G401.6 (cell line): ENCODE results near the gene FES.
"Not testable (repeated sequence)": the region's sequence is repeated elsewhere in the genome, so short reads cannot be mapped to it uniquely, and the experiment has no call there.

Experiments
- FAIRE-seq: peaks from 2 replicates; lab custom pipeline; 2012; peaks lifted over from hg19 to GRCh38; lab: Jason Lieb, UNC

FES gene

DNA sequence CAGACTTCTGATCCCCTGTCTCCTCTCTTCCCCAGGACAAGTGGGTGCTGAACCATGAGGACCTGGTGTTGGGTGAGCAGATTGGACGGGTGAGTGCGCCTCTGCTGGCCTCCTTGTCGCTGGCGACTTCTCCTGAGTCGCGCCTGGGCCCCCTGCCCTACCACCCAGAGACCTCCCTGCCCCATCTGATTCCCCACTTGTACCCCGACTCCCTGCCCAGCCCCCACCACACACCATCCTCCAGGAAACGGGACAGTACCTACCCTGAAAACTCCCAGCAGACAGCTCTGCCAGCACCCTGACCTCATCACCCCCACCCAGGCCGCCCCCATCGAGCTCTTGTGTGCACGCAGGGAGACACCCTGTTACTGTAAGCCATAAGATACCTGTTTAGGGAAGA is 7.7 kb downstream of the FES start:
- no peak for FAIRE-seq

- no peak for FAIRE-seq
These were observed 8.3 kb downstream of the FES start for GRCh38 chr15:90892498-90893174.

DNA sequence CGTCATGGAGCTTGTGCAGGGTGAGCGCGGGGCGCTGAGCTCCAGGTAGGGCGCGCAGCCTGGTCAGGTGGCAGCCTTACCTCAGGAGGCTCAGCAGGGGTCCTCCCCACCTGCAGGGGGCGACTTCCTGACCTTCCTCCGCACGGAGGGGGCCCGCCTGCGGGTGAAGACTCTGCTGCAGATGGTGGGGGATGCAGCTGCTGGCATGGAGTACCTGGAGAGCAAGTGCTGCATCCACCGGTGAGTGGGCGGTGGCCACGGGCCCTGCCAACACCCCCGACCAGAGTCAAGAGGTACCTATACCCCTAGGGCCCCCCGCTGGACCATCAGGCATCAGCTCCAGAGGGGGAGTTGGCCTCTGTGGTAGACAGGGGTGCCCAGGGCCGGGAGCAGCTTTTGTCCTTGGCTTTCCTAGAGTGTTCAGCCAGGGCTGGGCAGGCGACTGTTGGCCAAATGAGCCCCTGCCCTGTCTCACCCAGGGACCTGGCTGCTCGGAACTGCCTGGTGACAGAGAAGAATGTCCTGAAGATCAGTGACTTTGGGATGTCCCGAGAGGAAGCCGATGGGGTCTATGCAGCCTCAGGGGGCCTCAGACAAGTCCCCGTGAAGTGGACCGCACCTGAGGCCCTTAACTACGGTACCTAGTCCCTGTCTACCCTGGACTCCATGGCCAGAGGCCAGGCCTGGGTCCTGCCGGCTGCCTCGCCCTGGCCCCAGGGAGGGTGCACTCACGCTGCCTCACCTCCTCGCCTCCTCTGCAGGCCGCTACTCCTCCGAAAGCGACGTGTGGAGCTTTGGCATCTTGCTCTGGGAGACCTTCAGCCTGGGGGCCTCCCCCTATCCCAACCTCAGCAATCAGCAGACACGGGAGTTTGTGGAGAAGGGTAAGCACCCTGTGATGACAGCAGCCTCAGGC is 9.1 kb downstream of the FES start:
- FAIRE-seq: no peak

- no peak for FAIRE-seq
These were observed 11.3 kb downstream of the FES start for GRCh38 chr15:90895571-90896117.

GRCh38 chr15:90897131-90897655 is 12.9 kb downstream of the FES start:
- not testable (repeated sequence) for FAIRE-seq

- FAIRE-seq: no peak
These were observed 17.1 kb downstream of the FES start for GRCh38 chr15:90901175-90902039.

DNA sequence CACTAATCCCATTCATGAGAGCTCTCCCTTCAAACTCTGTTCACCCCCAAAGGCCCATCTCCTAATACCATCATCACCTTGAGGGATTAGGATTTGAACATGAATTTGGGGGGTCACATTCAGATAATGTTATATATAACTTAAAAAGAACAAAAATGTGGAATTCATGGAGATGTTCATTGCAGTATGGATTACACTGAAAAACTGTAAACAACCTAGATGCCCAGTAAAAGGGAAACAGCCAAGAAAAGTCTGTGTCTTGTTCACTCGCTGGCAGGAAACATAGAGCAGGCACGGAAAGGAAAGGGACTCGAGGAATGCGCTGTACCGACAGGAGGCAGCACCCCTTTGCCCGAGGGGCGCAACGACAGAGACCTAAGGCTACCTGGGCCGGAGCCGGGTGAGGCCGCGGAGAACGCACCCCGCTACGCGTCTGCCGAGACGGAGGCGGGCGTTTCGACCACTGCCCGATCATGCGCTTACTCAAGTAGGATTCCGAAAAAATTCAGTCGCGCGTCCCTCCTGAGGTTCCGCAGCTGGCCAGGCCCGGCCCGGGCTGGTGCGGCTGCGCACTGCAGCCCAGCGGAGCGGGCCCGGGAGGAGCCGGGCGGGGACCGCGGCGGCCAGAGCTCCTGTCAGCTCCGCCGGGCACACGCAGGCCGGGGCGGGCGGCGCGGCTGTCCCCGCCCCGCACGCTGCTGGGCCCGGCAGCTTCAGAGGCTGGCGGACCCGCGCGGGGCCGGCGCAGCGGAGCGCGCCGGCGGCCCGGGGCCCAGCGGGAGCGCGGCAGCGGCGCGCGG is 17.9 kb downstream of the FES start:
- no peak for FAIRE-seq

DNA sequence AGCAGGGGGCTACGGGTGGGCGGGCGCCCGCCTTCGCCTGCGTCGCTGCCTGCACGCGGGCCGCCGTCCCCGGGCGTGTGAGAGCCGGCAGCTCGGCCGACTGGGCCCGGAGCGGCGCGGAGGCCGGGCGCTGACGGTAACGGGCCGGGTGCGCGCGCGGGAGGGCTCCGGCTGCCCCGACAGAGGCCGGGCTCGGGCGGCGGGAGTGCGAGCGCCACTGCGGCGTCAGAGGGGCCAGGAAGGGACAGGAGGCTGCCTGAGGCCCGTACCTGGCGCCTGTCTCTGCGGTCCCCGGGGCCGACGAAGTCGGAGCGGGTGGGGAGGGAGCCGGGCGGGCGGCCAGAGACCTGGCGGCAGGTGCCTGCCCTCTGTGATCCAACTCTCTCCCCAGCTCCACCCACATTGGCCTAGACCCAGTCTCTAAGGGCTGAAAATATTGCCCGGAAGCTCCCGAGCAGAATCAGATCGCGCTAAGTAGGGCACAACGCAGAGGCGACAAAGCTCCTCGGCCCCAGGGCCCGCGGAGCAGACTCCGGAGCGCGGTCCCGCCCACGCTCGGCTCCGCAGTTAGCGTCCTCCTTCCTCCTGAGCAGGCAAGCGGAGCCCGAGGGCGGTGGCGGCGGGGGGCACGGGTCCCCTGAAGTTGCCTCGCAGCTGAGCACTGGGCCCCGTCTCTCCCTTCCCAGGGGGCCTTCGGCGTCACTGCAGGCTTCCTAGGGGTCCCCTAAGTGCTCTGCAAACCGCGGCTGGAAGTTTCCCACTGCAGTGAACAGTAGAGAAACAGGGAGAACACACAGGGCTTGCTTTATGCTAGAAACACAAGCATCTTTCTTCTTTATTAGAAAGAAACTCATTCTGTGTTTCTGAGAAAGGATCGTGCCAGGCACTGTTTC is 18.8 kb downstream of the FES start, which contains the start of gene MAN2A2:
MAN2A2 (plus strand) TSS at position 463 of the 893 bp plus-strand sequence. CDS start 906 bp downstream, outside the sequence.
- FAIRE-seq: no peak

- FAIRE-seq: no peak
These were observed 19.6 kb downstream of the FES start for GRCh38 chr15:90903733-90904536.

DNA sequence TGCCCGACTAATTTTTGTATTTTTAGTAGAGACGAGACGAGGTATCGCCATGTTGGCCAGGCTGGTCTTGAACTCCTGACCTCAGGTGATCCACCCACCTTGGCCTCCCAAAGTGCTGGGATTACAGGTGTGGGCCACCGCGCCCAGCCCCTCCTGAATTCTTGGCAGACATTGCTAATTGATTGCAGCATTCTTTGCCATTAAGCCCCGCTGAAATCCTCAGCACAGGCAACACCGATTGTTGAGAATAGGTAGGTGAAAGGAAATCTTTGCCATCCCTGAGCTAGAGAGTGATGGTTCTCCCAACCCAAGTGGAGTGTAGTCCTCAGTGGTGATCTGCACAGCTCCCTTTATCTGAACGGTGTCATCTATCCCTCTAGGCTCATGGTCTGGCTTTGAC is 20.4 kb downstream of the FES start:
- FAIRE-seq: no peak

- no peak for FAIRE-seq
These were observed 21.2 kb downstream of the FES start for GRCh38 chr15:90905306-90906180.

GRCh38 chr15:90906181-90906849 is 22.0 kb downstream of the FES start:
- no peak for FAIRE-seq

DNA sequence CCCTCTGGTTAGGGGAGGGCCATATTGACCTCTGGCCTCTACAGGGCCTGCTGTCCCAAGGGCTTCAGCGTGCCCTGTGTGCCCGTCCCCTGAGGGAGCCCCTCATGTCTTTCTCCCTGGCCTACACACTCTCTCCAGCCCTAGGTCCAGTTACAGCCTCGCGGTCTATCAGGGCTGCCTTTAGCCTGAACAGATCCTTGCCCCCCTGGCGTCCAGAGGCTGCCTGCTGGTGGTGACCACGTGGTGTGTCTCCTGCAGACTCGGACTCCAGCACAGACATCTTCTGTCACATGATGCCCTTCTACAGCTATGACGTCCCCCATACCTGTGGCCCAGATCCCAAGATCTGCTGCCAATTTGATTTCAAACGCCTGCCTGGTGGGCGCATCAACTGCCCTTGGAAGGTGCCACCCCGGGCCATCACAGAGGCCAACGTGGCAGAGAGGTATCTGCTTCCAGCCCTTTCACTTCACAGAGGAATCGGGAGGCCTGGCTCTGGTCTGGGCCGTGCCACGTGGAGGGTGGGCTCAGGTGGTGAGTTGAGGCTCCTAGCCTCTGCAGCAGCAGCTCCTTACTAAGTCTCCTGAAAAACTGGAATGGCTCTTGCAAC is 22.9 kb downstream of the FES start:
- no peak for FAIRE-seq

GRCh38 chr15:90907838-90908507 is 23.7 kb downstream of the FES start:
- FAIRE-seq: no peak

GRCh38 chr15:90909449-90909848 is 25.1 kb downstream of the FES start:
- not testable (repeated sequence) for FAIRE-seq

- no peak for FAIRE-seq
These were observed 25.7 kb downstream of the FES start for GRCh38 chr15:90909976-90910375.
